A673 (cell line): ENCODE results near the gene BCL7A.

Source experiments
- EZH2 ChIP-seq: fragments of 200-600 bp; sonication (generic); IDR thresholded peaks from 2 replicates; pipeline ENCODE4 v1.6.1; 2017; ENCODE audit warnings: borderline replicate concordance, low read depth, mild to moderate bottlenecking, mixed read lengths, antibody characterized with exemption, low read length; ENCODE audit not compliant: poor library complexity, severe bottlenecking
- TF ChIP-seq, protein P1 (sequence below): fragments of 300-800, 200-600 bp; sonication (generic); conservative IDR thresholded peaks from 2 replicates; pipeline ENCODE4 v1.5.1; 2017; ENCODE audit warnings: low read depth, mild to moderate bottlenecking, antibody characterized with exemption, low read length, moderate library complexity, mixed read lengths

GRCh38 chr12:122013136-122013535 is 8.5 kb upstream of the BCL7A start:
- TF ChIP-seq, protein P1, sequence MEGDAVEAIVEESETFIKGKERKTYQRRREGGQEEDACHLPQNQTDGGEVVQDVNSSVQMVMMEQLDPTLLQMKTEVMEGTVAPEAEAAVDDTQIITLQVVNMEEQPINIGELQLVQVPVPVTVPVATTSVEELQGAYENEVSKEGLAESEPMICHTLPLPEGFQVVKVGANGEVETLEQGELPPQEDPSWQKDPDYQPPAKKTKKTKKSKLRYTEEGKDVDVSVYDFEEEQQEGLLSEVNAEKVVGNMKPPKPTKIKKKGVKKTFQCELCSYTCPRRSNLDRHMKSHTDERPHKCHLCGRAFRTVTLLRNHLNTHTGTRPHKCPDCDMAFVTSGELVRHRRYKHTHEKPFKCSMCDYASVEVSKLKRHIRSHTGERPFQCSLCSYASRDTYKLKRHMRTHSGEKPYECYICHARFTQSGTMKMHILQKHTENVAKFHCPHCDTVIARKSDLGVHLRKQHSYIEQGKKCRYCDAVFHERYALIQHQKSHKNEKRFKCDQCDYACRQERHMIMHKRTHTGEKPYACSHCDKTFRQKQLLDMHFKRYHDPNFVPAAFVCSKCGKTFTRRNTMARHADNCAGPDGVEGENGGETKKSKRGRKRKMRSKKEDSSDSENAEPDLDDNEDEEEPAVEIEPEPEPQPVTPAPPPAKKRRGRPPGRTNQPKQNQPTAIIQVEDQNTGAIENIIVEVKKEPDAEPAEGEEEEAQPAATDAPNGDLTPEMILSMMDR, result no peak
- TF ChIP-seq EZH2, result no peak
